ENCODE data around the gene NDUFAF8. TPM values are rescaled to one million over a fixed set of nuclear protein-coding genes. Genes with fewer than 3 reads are reported as not detected.

NDUFAF8 gene
- total RNA-seq, 2 experiments from 2014 or later: 75.7 to 77.0 TPM

DNA sequence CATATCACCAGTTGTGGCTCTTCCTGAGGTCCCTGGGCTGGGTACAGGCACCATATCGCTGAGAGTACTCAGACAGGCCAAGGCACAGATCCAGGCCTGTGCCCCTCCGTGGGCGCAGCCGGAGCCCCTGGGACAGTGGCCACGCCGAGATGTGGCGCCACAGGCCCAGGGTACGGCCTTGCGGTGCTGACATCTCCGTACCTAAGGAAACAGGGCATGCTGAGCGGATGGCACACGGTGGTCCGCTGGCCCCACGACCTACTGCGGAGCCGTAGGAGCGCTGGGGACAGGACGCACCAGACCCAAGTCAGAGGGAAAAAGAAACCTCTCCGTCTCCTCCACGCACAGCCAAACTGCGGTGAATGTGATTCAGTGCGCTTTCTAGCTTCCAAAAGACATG, 26.5 kb downstream of the NDUFAF8 start:
- peaks cover 3% of the 10 kb centered on the region for H3K4me1 Mint-ChIP-seq (ENCODE audit: low read depth)
- CTCF ChIA-PET: no interaction called here
- DNase-seq: no peak
- H3K36me3 Mint-ChIP-seq (ENCODE audit: low read depth): peaks cover 9% of the 10 kb centered on the region
- H3K4me3 Mint-ChIP-seq: no peak overlapping the region
- H3K9me3 Mint-ChIP-seq: no peaks in the 10 kb centered on the region
- no peaks in the 10 kb centered on the region for H3K27me3 Mint-ChIP-seq (ENCODE audit: low read depth)
- no peak overlapping the region for H3K27ac Mint-ChIP-seq
- intact Hi-C loops (cut with micrococcal nuclease): no loop called here

DNA sequence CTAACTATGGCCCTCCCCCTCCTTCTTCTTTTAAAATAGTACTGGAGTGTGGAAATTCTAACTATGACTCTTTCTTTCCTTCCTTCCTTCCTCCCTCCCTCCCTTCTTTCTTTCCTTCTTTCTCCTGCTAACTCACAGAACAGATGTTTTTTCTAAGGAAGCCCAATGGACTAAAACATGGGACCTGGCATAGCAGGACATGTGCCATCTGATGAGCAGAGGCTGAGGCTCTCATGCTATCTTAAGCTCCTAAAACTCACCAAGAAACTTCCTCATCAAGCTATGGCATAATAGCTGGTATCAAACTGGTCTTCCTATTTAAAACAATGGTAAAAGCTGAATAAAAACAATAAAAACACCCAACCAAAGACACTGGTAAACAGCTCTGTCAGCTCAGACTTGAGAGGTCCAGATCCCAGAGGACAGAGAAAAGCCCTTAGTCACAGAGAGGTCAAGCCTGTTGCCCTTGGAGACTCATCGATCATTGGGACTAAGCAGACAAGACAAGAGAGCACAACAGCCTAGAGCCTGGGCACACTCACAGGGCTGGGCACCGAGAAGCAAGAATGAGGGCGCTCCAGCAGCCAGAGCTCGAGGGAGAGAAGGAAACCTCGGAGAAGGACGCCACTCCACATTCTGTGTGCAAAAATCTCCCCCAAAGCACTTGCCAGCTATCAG, 28.4 kb downstream of the NDUFAF8 start:
- CTCF ChIA-PET: interaction anchor here (0.6 kb wide), 1 partner anchor 9 kb away, joined by 3 read pairs; no protein-coding TSS in a partner anchor
- Mint-ChIP-seq H3K27ac (no peak overlapping the region), H3K4me1 (ENCODE audit: low read depth) (peaks cover 4% of the 10 kb centered on the region), H3K36me3 (ENCODE audit: low read depth) (peaks cover 16% of the 10 kb centered on the region), H3K27me3 (ENCODE audit: low read depth) (no peaks in the 10 kb centered on the region), H3K4me3 (no peak overlapping the region), H3K9me3 (no peaks in the 10 kb centered on the region)
- intact Hi-C loops (cut with micrococcal nuclease): no loop called here
- DNase-seq: no peak

DNA sequence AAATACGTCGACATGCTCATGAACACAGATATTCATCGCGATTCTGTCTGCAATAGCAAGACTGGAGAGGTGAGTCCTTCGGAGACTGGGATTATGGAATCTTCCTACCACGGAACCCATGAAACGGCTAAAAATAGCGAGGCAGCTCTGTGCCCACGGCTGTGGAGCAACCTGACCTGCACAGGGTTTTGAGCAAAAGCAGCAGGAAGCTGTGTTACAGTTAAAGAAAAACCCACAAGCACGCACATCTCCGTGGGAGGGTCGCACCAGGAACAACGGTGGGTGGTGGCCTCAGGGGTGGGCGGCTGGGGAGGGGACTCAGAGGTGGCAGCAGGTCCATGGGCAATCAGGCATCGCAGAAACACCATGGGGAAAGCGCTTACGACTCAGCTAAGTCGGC, 31.2 kb downstream of the NDUFAF8 start:
- H3K36me3 Mint-ChIP-seq (ENCODE audit: low read depth): peaks cover 24% of the 10 kb centered on the region

DNA sequence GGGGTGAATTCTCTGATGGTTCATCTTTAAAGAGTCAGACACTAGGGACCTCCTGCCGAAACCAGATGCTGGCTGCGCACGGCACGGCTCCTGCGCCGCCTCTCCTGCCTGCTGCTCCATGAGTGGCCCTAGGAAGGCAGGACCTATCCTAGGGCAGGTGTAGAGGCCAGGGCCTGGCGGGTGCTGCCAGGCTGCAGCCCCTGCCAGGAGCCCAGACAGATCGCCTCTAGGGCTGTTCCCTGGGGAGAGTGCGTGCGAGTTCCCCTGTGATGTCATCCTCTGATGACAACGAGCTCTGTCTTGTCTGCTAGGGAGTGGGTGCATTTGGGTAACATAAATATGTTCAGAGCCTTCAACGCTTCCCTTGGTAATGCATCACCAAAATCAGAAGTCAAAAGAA, 32.1 kb downstream of the NDUFAF8 start:
- intact Hi-C loops (cut with micrococcal nuclease): no loop called here
- Mint-ChIP-seq H3K27ac (no peak overlapping the region), H3K4me1 (ENCODE audit: low read depth) (peaks cover 11% of the 10 kb centered on the region), H3K27me3 (ENCODE audit: low read depth) (no peaks in the 10 kb centered on the region), H3K4me3 (no peak overlapping the region), H3K36me3 (ENCODE audit: low read depth) (peaks cover 25% of the 10 kb centered on the region), H3K9me3 (no peaks in the 10 kb centered on the region)
- DNase-seq: no peak
- CTCF ChIA-PET: no interaction called here

More for the DNA sequence above, 31.2 kb downstream of the NDUFAF8 start:
- no peaks in the 10 kb centered on the region for H3K9me3 Mint-ChIP-seq
- no peaks in the 10 kb centered on the region for H3K27me3 Mint-ChIP-seq (ENCODE audit: low read depth)
- intact Hi-C loops (cut with micrococcal nuclease): no loop called here
- H3K4me3 Mint-ChIP-seq: no peak overlapping the region
- DNase-seq: no peak
- peaks cover 11% of the 10 kb centered on the region for H3K4me1 Mint-ChIP-seq (ENCODE audit: low read depth)
- CTCF ChIA-PET: no interaction called here
- no peak overlapping the region for H3K27ac Mint-ChIP-seq

DNA sequence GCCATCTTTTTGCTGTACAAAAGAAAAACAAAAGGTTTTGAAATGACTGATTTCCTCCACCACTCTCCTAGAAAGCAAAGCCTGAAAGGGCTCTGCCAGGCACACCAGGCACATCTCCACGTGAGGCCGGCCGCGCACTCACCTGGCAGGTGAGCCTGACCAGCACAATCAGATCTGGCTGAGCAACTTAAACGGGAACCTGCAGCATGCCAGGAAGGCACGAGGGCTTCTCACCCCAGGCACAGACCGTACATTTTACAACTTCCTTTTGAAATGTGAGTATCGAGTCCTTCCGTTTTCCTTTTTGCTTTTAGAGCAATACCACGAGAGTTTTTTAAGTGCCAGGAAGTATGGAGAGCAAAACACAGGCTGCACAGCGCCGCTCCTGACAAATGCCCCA, 33.5 kb downstream of the NDUFAF8 start:
- no peak overlapping the region for H3K4me3 Mint-ChIP-seq
- intact Hi-C loops (cut with micrococcal nuclease): no loop called here
- H3K36me3 Mint-ChIP-seq (ENCODE audit: low read depth): peaks cover 28% of the 10 kb centered on the region
- no peaks in the 10 kb centered on the region for H3K27me3 Mint-ChIP-seq (ENCODE audit: low read depth)
- CTCF ChIA-PET: no interaction called here
- peak overlapping the region; percentile 44 for H3K27ac Mint-ChIP-seq
- DNase-seq: no peak
- peaks cover 8% of the 10 kb centered on the region for H3K4me1 Mint-ChIP-seq (ENCODE audit: low read depth)
- H3K9me3 Mint-ChIP-seq: no peaks in the 10 kb centered on the region

DNA sequence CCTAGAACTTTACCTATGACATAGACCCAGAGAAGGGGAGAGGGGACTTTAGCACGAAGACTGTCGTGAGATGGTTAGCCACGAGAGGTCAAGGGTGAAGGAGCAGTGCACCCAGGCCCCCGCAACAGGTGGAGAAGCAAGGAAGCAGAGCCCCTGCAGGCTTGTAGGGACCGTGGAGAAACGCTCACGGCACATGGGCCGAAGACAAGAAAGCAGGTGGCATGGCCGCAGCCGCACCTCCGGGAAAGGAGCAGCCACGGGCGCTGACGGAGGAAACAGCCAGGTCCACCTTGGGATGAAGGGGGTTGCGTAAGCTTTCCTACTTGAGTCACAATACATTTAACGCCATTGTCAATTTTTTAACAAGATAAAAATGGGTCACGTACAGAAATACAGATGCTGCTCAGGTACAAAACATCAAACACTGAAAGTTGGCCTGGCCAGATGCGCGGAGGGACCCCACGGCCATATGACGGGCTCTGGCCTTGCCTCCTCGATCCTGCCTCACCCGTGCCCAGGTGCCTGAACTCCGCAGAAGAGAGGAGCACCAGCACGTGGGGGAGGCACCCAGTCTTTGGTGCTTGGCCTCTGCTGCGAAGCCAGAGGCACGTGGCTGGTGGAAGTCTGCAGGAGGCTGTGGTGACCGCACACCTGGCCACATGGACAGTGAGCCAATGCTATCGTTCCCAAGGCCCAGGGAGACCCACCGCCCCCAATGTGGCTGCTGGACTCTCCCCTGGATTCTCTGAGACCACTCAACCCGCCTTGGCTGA, 34.8 kb downstream of the NDUFAF8 start:
- DNase-seq: no peak
- peaks cover 29% of the 10 kb centered on the region for H3K36me3 Mint-ChIP-seq (ENCODE audit: low read depth)
- peaks cover 8% of the 10 kb centered on the region for H3K4me1 Mint-ChIP-seq (ENCODE audit: low read depth)
- intact Hi-C loops (cut with micrococcal nuclease): no loop called here
- CTCF ChIA-PET: no interaction called here
- no peak overlapping the region for H3K4me3 Mint-ChIP-seq
- H3K27ac Mint-ChIP-seq: no peak overlapping the region
- H3K9me3 Mint-ChIP-seq: no peaks in the 10 kb centered on the region
- no peaks in the 10 kb centered on the region for H3K27me3 Mint-ChIP-seq (ENCODE audit: low read depth)

DNA sequence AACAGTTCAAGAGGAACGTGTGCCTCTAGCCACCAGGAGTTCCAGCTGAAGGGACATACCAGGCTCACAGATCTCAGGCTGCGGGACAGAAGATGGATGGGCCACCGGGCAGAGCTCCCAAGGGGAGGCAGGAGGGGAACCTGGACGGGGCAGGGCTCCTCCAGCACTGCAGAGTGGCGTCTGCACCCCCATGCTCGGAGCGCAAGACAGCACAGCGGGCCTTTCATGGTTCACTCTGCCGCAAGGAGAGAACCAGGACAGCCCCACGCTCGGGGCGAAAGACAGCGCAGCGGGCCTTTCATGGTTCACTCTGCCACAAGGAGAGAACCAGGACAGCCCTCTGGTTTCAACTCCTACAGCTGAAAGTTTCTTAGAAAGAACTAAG, 35.3 kb downstream of the NDUFAF8 start:
- CTCF ChIA-PET: no interaction called here
- intact Hi-C loops (cut with micrococcal nuclease): no loop called here
- peaks cover 8% of the 10 kb centered on the region for H3K4me1 Mint-ChIP-seq (ENCODE audit: low read depth)
- H3K27me3 Mint-ChIP-seq (ENCODE audit: low read depth): no peaks in the 10 kb centered on the region
- H3K4me3 Mint-ChIP-seq: no peak overlapping the region
- no peaks in the 10 kb centered on the region for H3K9me3 Mint-ChIP-seq
- H3K36me3 Mint-ChIP-seq (ENCODE audit: low read depth): peaks cover 29% of the 10 kb centered on the region
- H3K27ac Mint-ChIP-seq: no peak overlapping the region
- no peak for DNase-seq

DNA sequence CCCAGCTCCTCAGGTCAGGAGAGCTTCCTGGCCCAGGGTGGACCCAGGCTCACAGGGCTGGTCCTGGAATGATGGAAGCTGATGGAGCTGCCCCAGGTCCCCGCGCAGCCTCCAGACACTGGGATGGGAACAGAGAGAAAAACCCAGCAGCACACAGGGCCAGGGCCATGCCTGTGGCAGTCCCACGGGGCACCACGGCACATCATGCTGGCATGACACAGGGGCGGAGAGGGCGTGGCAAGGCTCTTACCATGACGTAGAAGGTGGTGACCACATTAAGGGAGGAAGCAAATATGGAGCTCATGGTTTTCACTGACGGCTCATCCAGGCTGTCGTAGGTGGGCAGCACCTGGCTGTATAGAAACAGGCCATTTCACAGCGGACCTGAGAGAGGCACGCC, 37.7 kb downstream of the NDUFAF8 start:
- no peaks in the 10 kb centered on the region for H3K9me3 Mint-ChIP-seq
- peaks cover 24% of the 10 kb centered on the region for H3K36me3 Mint-ChIP-seq (ENCODE audit: low read depth)
- no peak overlapping the region for H3K4me3 Mint-ChIP-seq
- H3K27ac Mint-ChIP-seq: no peak overlapping the region
- intact Hi-C loops (cut with micrococcal nuclease): no loop called here
- CTCF ChIA-PET: no interaction called here
- DNase-seq: no peak
- H3K27me3 Mint-ChIP-seq (ENCODE audit: low read depth): no peaks in the 10 kb centered on the region
- peaks cover 8% of the 10 kb centered on the region for H3K4me1 Mint-ChIP-seq (ENCODE audit: low read depth)

DNA sequence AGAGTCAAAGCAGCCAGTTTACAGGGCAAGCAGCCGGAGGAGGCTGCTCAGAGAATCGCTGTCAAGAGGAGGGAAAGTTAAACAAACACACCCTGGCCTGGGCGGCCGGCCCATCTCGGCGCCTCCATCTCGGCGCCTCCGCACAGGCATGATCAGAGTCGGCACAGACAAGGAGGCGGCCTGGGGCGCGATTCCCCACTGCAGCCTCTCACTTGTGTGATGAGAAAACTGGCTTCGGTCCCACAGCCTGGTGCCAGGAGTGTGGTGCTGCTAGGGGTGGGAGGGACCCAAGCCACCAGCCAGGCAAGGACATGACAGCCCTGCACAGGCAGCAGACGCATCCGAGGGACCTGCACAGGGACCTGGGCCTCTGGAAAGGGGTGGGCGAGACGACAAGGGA, 38.3 kb downstream of the NDUFAF8 start:
- H3K27ac Mint-ChIP-seq: no peak overlapping the region
- no peak for DNase-seq
- CTCF ChIA-PET: no interaction called here
- H3K4me3 Mint-ChIP-seq: no peak overlapping the region
- intact Hi-C loops (cut with micrococcal nuclease): no loop called here
- H3K9me3 Mint-ChIP-seq: no peaks in the 10 kb centered on the region
- peaks cover 23% of the 10 kb centered on the region for H3K36me3 Mint-ChIP-seq (ENCODE audit: low read depth)
- no peaks in the 10 kb centered on the region for H3K27me3 Mint-ChIP-seq (ENCODE audit: low read depth)
- H3K4me1 Mint-ChIP-seq (ENCODE audit: low read depth): peaks cover 8% of the 10 kb centered on the region

DNA sequence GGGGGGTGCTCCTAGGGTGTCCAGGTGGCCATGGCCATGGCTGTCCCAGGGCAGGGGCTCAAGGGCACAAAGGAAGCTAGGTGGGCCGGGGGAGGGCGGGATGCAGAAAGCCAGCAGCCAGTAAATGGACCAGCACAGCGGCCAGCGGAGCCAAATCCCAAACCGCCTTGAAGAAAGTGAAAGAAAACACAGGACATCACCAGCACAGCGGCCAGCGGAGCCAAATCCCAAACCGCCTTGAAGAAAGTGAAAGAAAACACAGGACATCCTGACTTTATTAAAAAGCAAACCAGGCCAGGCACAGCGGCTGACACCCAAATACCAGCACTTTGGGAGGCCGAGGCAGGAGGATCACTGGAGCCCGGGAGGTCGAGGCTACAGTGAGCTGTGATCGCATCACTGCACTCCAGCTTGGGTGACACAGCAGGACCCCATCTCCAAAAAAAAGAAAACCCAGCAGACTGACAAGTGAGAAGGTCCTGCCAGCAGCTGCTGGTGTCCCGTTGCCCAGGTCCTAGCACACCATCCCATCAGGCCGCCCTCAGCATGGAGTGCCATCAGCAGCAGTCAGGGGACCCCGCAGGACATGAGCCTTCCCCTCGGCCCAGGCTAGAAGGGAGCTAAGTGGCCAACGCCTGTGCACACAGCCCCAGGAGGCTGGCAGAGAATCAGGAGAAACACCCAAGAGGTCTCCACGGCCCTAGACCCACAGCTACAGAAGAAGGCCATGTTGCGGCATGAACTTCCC, 39.0 kb downstream of the NDUFAF8 start:
- no peak overlapping the region for H3K4me3 Mint-ChIP-seq
- no peaks in the 10 kb centered on the region for H3K9me3 Mint-ChIP-seq
- no peaks in the 10 kb centered on the region for H3K27me3 Mint-ChIP-seq (ENCODE audit: low read depth)
- DNase-seq: no peak
- intact Hi-C loops (cut with micrococcal nuclease): no loop called here
- no peak overlapping the region for H3K27ac Mint-ChIP-seq
- CTCF ChIA-PET: no interaction called here
- H3K36me3 Mint-ChIP-seq (ENCODE audit: low read depth): peaks cover 21% of the 10 kb centered on the region
- H3K4me1 Mint-ChIP-seq (ENCODE audit: low read depth): peaks cover 2% of the 10 kb centered on the region

DNA sequence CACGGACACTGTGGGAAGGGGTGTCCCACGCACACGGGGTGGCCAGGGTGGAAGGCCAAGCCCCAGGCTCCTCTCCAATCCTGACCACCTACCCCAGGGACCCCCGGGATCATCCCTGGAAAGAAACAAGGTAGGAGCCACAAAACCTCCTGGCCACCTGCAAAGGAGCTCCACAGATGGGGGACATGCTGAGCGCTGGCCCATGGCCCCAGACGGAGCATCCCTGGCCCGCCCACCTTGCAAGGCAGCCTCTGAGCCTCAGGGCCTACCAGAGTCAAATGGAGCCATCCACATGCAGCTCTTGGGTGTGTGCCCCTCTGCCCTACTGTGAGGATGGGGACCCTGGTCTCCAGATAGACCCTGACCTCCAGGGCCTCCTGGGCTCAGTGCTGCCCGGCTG, 39.7 kb downstream of the NDUFAF8 start:
- CTCF ChIA-PET: no interaction called here
- Mint-ChIP-seq H3K36me3 (ENCODE audit: low read depth) (peaks cover 15% of the 10 kb centered on the region), H3K4me3 (no peak overlapping the region)

DNA sequence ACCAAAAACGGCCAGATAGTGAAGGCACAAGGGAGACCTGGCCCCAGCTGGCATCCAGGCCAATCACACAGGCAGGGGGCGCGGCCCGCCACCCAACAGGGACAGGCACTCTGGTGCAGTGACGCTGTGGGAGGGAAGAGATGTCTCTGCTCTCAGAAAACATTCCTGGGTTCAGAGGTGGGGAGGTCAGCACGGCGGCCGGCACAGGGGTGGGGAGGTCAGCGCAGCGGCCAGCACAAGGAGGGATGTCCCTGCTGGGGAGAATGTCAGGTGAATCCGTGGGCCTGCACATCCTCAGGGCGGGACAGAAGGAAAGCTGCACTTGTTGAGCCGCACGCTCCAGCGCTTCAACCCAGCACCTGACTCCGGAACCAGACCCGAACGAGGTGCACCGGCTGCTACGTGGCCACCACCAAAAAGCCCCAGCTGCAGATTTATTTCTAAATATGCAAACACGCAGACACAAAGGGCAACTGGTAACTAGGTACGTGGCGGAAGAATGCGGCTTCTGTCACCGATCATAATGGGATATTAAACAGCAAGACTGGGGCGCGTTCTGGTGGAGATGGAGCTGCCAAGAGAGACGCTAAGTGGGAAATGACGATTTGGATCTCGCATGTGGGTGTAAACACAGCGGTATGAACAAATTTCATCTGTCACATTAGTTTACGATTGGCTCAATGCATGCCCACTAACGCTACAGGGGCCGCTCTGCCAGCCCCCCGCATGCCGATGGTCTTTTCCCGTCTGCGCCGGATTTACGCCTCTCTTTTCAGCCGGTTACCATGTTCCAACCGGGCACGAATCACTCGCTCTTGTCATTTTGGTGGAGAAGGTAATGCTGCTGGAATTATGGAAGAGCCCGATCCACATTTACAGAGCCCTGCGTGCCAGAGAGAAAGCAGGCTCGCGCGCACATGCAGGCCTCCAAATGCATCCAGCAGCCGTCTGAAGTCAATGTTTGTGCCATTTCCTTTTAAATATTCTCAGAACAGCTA, 40.5 kb downstream of the NDUFAF8 start:
- DNase-seq: no peak
- H3K9me3 Mint-ChIP-seq: no peaks in the 10 kb centered on the region
- peaks cover 15% of the 10 kb centered on the region for H3K36me3 Mint-ChIP-seq (ENCODE audit: low read depth)
- H3K4me3 Mint-ChIP-seq: no peak overlapping the region
- CTCF ChIA-PET: no interaction called here
- H3K27ac Mint-ChIP-seq: no peak overlapping the region
- H3K4me1 Mint-ChIP-seq (ENCODE audit: low read depth): peaks cover 4% of the 10 kb centered on the region
- intact Hi-C loops (cut with micrococcal nuclease): no loop called here
- no peaks in the 10 kb centered on the region for H3K27me3 Mint-ChIP-seq (ENCODE audit: low read depth)

More for the DNA sequence above, 39.7 kb downstream of the NDUFAF8 start:
- intact Hi-C loops (cut with micrococcal nuclease): no loop called here
- no peaks in the 10 kb centered on the region for H3K9me3 Mint-ChIP-seq
- no peak for DNase-seq
- no peaks in the 10 kb centered on the region for H3K4me1 Mint-ChIP-seq (ENCODE audit: low read depth)
- no peak overlapping the region for H3K27ac Mint-ChIP-seq
- H3K27me3 Mint-ChIP-seq (ENCODE audit: low read depth): no peaks in the 10 kb centered on the region
